Activated CD8-positive, alpha-beta memory T cell treated with anti-CD3 and anti-CD28 coated beads for 24 hours (primary cell): Measurements from ENCODE around the gene RPS6KA4.
"Not testable (repeated sequence)": the region's sequence is repeated elsewhere in the genome, so short reads cannot be mapped to it uniquely, and the experiment has no call there.

Experiments used
- DNase-seq: peaks from one replicate; pipeline ENCODE4 v3.0.0-alpha.2; 2020

RPS6KA4 gene

DNA sequence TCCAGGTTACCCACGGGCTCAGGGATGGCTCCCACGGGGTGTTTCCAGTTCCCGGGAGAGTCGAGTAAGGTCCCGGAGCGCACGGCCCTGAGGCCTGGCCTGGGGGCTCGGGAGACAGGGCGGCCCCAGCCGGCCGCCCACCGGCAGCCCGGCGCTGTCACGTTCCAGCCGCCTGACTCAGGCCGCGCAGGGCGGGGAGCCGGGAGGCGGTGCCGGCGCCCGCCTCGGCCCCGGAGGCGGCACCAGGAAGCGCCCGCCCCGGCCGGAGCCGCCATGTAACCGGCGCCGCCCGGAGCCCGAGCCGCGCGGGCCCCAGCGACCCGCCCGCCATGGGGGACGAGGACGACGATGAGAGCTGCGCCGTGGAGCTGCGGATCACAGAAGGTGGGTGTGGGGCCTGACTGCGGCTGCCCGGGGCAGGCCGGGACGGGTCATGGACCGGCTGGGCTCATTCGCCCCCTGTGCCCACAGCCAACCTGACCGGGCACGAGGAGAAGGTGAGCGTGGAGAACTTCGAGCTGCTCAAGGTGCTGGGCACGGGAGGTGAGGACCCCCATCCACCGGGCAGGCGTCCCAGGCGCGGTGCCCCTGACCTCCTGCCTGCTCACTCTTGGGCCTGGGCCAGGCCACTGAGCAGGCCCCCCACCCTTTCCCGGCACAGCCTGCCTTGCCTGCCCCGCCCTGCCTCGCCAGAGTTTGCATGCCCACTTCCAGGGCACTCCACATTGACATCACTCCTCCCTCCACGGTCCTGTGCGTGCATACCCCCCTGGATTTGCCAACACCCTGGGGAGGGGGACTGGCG is at the start of gene RPS6KA4:
Gene RPS6KA4 (plus strand): TSS at position 256 of the 805 bp plus-strand sequence. CDS start 74 bp downstream, at position 330.
- DNase-seq: peak; percentile 84

DNA sequence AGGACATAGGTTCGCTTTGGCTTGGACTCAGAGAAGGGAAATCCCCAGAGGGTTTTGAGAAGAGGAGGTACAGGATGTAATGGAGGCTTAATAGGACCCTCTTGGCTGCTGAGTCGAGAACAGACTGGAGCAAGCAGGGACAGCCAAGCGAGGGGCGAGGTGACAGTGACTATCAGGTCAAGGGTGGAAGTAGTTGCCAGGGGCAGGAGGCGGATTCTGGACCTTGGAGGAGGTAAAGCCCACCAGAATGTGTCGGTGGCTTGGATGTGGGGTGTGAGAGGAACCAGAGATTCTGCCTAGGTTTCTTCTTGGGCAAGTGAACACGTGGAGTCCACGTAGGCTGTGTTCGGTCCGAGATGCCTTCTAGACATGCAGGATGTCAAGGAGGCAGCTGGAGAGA is 46.0 kb upstream of the RPS6KA4 start:
- no peak for DNase-seq

DNA sequence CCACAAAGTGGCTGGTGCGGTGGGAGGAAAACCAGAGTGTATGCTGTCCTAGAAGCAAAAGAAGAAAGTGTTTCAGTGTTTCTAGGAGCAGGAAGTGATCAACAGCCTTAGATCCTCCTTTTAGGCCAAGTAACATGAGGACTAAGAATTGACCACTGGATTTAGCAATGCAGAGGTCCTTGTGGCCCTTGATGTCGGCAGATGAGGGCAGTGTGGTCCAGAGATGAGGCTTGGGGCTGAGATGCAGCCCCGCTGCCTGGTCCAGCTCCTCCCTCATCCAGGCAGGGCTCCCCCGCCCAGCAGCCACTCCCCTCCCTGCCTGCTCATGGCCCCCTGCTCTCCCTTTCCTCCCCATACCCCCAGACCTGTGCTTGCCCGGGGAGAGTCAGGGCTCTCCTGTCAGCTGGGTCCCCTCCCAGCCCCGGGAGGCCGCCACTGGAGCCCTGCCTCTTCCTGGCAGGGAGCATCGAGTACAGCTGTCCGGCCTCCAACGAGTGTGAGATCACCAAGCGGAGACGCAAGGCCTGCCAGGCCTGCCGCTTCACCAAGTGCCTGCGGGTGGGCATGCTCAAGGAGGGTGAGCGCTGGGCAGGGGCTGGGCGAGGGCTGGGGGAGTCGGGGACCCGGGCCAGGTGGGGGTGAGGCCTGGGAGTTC is 45.3 kb upstream of the RPS6KA4 start:
- no peak for DNase-seq

DNA sequence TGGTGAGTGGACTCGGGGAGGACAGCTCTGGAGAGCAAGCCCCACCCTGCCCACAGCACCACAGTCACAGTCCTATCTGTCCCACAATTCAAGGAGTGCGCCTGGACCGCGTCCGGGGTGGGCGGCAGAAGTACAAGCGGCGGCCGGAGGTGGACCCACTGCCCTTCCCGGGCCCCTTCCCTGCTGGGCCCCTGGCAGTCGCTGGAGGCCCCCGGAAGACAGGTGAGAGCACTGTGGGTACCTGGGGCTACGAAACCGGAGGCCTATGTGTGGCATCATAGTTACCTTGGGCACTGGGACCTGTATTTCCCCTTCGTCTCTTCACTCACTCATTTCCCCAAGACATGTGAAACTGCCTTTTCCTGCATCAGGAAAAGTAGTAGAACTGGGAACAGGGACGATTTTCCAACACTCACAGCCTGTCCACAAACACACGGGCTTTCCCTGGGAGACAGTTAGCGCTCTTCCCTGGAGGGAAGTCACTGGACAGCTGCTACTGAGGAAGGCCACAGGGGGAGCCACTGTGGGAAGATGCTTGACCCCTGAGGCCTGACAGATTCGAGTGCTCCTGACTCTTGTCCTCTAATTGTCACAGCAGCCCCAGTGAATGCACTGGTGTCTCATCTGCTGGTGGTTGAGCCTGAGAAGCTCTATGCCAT is 44.7 kb upstream of the RPS6KA4 start:
- DNase-seq: no peak

DNA sequence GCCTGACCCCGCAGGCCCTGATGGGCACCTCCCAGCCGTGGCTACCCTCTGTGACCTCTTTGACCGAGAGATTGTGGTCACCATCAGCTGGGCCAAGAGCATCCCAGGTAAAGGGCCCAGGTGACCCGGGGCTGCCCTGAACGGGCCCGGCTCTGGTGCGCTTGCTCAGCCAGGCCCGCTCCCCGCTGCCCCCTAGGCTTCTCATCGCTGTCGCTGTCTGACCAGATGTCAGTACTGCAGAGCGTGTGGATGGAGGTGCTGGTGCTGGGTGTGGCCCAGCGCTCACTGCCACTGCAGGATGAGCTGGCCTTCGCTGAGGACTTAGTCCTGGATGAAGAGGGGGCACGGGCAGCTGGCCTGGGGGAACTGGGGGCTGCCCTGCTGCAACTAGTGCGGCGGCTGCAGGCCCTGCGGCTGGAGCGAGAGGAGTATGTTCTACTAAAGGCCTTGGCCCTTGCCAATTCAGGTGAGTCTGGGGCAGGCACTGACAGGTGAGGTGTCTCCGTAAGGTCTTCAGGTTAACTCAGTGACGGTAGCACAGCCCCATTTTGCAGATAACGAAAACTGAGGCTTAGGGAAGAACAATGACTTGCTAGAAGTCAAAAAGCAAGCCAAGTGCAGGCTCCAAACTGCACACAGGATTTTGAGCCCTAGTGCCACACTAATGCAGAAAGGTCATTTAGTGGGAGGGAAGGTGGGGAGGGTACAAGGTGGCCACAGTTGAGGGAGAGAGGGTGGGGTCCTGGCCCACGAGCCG is 44.0 kb upstream of the RPS6KA4 start:
- no peak for DNase-seq

DNA sequence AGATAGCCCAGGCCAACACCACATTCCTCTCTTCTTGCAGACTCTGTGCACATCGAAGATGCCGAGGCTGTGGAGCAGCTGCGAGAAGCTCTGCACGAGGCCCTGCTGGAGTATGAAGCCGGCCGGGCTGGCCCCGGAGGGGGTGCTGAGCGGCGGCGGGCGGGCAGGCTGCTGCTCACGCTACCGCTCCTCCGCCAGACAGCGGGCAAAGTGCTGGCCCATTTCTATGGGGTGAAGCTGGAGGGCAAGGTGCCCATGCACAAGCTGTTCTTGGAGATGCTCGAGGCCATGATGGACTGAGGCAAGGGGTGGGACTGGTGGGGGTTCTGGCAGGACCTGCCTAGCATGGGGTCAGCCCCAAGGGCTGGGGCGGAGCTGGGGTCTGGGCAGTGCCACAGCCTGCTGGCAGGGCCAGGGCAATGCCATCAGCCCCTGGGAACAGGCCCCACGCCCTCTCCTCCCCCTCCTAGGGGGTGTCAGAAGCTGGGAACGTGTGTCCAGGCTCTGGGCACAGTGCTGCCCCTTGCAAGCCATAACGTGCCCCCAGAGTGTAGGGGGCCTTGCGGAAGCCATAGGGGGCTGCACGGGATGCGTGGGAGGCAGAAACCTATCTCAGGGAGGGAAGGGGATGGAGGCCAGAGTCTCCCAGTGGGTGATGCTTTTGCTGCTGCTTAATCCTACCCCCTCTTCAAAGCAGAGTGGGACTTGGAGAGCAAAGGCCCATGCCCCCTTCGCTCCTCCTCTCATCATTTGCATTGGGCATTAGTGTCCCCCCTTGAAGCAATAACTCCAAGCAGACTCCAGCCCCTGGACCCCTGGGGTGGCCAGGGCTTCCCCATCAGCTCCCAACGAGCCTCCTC is 43.1 kb upstream of the RPS6KA4 start:
- DNase-seq: not testable (repeated sequence)

DNA sequence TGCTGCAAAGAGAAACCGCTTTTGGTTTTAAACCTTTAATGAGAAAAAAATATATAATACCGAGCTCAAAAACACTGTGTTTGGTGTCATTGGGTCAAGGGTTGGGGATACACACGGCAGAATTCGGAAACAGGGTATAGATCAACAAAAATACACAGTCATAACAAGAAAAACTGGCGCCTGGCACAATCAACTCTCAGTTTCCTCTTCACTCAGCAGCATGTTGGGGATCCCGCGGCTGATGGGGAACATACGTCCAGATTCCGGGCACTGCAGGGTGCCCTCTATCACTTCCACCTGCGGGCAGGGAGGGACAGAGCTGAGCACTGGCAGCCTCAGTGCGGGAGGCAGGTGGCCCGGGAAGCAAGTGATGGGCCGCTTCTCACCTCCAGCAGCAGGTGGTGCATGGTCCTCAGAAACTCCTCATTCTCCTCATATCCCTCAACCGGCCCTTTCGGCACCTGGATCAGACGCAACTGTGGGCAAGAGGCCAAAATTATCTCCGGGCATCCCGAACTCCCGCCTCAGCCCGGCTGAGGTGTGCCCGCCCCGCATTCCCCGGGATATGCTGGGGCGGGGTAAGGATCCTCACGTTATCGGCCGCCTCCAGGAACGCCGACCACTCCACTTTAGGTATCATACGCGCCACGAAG is 42.2 kb upstream of the RPS6KA4 start:
- no peak for DNase-seq

DNA sequence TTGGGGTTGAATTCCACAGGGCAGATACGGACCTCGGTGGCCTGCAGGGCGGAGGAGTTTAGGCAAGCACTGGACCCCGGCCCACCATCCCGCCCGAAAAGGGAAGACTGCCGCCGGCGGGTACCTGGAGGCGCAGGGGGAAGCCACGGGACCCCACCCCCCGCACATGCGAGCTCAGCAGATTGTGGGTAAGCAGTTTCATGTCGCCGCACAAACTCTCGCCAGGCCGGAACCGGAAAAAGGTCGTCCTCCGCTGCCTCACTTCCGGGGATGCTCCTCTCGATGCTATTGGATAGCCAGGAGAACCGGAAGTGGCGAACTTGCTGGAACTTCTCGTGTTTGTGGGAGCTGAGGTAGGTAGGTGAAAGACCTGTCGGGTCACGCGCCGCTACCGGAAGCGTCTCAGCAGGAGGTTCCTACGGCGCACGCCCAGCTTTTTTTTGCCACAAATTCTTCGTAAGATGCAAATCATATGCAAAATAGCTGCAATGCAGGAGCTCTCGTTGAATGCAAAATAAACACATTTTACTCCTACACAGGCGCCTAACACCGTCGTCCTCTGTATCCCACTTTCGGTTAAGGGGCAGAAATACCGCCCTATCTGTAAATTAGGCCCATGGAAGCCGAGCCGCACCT is 41.5 kb upstream of the RPS6KA4 start, which contains the start of gene TRMT112:
Gene TRMT112 (minus strand): TSS at position 235 of the 636 bp plus-strand sequence. CDS start 33 bp downstream, at position 202.
- DNase-seq: peak; percentile 94

DNA sequence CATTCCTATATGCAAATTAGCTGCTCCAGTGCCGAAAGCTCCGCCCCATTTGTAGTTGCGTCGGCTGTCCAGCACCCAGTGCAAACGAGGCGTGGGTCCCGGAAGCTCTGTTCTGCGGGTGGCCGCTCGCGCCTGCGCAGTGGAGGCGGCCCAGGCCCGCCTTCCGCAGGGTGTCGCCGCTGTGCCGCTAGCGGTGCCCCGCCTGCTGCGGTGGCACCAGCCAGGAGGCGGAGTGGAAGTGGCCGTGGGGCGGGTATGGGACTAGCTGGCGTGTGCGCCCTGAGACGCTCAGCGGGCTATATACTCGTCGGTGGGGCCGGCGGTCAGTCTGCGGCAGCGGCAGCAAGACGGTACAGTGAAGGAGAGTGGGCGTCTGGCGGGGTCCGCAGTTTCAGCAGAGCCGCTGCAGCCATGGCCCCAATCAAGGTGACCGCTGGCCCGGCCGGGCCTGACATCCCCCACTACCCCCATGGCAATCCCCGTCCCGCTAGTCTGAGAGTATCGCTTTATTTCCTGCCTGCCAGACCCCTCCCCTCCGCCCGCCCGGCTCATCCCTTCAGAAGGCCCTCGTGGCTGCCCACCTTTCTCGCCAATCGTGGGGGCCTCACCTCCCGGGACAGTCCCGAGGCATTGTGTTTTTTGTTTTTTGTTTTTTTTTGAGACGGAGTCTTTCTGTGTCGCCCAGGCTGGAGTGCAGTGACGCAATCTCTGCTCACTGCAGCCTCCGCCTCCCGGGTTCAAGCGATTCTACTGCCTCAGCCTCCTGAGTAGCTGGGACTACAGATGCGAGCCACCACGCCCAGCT is 40.8 kb upstream of the RPS6KA4 start, which contains the start of gene PRDX5:
Gene PRDX5 (plus strand): TSS at position 161 of the 805 bp plus-strand sequence. CDS start 95 bp downstream, at position 256.
- peak; percentile 95 for DNase-seq

DNA sequence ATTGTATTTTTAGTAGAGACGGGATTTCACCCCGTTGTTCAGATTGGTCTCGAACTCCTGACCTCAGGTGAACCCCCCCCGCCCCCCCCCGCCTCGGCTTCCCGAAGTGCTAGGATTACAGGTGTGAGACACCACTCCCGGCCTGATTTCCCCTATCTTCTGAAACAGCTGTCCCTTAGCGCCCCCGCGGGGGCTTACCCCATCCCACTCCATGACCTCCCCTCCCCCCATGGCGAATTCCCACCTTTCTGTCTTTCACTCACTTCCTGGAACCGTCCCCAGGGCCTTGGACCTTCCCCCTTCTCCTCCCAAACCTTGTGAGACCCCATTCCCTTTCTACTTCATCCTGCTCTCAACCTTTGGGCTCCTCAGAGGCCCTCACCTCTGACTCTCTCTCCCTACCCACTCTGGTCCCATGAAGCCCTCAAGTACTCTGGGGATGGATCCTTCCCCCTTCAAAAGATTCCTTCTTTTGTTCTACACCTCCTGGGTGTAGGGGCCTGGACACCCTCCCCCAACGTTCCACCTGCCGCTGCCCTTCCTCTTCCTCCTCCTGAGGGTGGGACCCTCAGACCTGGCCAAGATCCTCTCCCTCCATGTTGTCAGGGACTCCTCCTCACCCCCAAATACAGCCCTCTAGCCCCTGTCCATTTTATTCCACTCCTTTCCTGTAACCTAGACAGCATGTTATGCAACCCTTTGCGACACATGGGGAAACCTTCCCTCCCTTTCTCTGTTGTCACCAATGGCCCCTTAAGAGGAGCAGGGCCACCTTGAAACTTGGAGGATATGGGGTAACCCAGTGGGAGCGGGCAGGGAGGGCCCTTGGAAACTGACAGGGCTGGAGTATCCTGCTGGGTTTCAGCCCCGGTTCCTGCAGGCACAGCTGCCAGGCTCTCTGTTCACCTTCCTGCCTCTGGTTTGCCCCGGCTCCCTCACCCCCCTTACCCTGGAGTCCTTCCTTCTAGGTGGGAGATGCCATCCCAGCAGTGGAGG is 39.9 kb upstream of the RPS6KA4 start:
- DNase-seq: no peak

DNA sequence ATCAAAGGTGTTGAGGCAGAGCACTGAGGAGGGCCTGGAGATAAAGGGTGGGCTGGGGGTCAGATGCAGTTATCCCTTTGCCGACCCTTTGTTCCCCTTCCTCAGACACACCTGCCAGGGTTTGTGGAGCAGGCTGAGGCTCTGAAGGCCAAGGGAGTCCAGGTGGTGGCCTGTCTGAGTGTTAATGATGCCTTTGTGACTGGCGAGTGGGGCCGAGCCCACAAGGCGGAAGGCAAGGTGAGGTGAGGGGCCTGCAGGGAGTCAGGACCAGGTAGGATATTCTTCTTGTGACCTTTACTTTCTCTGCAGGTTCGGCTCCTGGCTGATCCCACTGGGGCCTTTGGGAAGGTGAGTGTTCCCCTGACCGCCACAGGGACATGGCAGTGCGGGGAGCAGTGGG is 38.4 kb upstream of the RPS6KA4 start:
- DNase-seq: no peak

DNA sequence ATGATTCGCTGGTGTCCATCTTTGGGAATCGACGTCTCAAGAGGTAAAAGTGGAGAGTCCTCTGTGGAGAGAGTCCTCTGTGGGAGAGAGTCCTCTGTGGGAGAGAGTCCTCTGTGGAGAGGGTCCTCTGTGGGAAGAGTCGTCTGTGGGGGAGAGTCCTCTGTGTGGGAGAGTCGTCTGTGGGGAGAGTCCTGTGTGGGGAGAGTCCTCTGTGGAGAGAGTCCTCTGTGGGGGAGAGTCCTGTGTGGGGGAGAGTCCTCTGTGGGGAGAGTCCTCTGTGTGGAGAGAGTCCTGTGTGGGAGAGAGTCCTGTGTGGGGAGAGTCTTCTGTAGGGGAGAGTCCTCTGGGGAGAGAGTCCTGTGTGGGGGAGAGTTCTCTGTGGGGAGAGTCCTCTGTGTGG is 37.9 kb upstream of the RPS6KA4 start:
- DNase-seq: no peak

DNA sequence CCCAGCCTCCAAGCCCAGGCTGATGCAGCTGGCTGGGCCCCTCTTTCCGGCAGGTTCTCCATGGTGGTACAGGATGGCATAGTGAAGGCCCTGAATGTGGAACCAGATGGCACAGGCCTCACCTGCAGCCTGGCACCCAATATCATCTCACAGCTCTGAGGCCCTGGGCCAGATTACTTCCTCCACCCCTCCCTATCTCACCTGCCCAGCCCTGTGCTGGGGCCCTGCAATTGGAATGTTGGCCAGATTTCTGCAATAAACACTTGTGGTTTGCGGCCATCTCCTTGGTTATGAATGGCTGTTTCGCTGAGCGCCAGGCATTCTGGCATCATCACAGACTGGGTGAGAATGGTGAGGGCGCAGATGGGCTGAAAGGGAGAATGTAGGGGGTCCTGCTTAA is 37.4 kb upstream of the RPS6KA4 start:
- no peak for DNase-seq

DNA sequence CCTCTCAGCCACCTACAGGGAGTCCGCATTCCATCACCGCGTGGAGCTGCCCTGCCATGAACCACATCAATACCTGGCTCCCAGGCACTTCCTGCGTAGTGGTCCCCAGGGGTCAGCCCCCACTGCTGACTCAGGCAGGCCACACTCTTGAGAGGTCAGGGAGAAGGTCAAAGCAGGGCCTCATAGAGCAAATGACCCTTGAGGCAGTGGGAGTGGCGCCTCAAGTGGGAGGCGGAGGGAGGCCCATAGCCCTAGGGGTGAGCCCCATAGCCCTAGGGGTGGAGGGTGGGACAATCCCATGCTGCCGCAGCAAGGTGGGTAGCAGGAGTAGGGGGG is 36.1 kb upstream of the RPS6KA4 start:
- DNase-seq: no peak

DNA sequence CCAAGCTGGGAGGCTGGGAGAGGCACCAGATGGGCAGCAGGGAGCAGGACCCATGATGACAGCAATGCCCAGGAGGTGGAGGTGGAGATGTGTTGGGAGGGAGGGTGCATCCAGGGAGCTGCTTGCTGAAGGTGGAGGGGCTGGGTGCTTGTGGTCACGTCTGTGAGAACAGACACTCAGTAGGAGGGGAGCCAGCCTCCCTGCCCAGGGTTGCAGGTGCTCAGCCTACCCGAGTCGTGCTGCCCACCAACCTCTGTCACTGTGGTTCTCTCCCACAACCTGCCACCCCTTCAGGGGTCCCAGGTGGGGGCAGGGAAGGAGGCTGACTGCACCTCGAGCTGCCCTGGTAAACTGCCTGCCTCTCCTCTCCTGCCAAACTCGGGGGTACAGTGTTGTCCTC is 35.6 kb upstream of the RPS6KA4 start:
- no peak for DNase-seq

DNA sequence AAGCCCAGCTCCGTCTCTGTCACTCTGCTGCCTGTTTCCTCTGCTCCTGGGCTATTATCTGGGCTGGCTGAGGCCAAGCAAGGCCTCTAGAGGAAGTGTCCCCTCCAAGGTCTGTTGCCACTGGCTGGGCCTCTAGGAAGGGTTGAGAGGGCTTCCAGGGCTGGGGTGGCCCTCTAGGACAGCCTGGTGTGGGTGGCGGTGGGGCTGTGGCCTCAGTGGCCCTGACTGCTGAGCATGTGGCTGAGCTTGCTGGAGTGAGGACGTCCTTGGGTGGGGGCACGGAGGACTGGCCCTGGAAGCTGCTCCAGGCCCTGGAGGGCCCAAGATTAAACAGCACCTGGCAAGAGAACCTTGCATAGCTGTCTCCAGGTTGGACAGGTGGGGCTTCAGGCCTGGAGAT is 35.0 kb upstream of the RPS6KA4 start:
- not testable (repeated sequence) for DNase-seq

DNA sequence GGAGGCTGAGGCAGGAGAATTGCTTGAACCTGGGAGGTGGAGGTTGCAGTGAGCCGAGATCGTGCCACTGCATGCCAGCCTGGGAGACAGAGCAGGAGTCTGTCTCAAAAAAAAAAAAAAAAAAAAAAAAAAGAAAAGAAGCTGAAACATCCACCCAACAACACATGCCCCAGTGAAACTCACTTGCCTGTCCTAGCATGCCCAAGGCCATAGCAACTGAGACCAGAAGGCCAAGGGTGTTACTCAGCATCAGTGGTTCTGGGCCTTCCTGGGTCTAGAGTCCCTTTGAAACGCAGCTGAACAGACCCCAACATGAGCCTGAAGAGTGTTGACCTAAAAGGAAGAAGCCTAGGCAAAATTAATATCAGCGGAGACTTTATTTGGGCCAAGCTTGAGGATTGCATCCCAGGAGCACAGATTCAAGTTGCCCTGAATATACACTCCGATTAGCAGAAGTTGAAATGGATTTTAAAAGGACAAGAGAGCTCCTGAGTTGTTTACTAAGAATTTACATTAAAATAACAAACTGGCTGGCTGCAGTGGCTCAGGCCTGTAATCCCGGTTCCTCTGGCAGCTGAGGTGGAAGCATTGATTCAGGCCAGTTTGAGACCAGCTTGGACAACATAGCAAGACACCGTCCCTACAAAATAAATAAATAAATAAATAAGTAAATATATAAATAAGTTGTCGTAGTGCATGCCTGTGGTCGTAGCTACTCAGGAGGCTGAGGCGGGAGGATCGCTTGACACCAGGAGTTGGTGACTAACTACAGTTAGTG is 34.1 kb upstream of the RPS6KA4 start:
- DNase-seq: no peak

DNA sequence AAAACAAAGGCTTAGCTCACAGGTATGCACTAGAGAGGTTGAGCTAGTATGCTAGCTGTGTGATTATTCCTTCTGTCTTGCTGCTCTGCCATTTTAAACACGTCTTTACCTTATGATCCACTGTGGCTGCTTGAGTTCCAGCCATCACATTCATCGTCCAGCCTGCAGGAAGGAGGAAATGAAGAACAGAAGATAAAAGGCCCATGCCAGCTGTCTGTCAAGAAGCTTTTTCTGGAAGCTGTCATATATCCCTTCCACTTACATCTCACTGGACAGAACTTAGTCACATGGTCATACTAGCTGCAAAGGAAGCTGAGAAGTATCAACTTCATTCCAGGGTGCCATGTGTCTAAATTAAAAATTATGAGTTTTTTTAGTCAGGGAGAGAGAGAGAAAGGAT is 31.6 kb upstream of the RPS6KA4 start:
- DNase-seq: no peak
